ENCODE data around the gene NDUFB5. TPM values are rescaled to one million over a fixed set of nuclear protein-coding genes. Genes with fewer than 3 reads are reported as not detected.

Gene NDUFB5
- total and polyA plus RNA-seq, 2 donors from 2014 or later, result 102 to 290 TPM

GRCh38 chr3:179565496-179565895 is 39.1 kb upstream of the NDUFB5 start:
- FAIRE-seq (no peak), DNase-seq (no peak)
- H3K27me3 ChIP-seq (ENCODE audit: control insufficient read depth, insufficient read depth, low read length), result no peaks in the 10 kb centered on the region
- peaks cover 2 to 6% (median 4%) of the 10 kb centered on the region in 3 donors for H3K36me3 ChIP-seq (ENCODE audit: control insufficient read depth in 2 of 3, insufficient read depth in 3 of 3, low read length in 3 of 3)
- H3K4me3 ChIP-seq (ENCODE audit: low read length in 3 of 3), result no peak overlapping the region
- H3K27ac ChIP-seq (ENCODE audit: low read depth in 2 of 2, low read length in 2 of 2), result no peak overlapping the region
- H3K4me1 ChIP-seq (ENCODE audit: control insufficient read depth in 2 of 3, insufficient read depth in 2 of 3, low read depth in 1 of 3, low read length in 3 of 3), result peaks cover 0 to 4% (median 4%) of the 10 kb centered on the region in 3 donors
- no peak overlapping the region for H3K9ac ChIP-seq (ENCODE audit: low read length in 3 of 3)
- intact Hi-C loops (cut with DNase I), result no loop called here
- TF ChIP-seq CTCF (IDR thresholded peaks at IDR 0.05; ENCODE audit: borderline replicate concordance, extremely low read depth, insufficient read depth), result no peak
- H3K9me3 ChIP-seq (ENCODE audit: control insufficient read depth in 2 of 3, insufficient read depth in 1 of 3, low read length in 3 of 3), result no peaks in the 10 kb centered on the region

- FAIRE-seq (no peak), DNase-seq (no peak)
- H3K4me1 ChIP-seq (ENCODE audit: control insufficient read depth in 2 of 3, insufficient read depth in 2 of 3, low read depth in 1 of 3, low read length in 3 of 3), result no peaks in the 10 kb centered on the region
- H3K36me3 ChIP-seq (ENCODE audit: control insufficient read depth in 2 of 3, insufficient read depth in 3 of 3, low read length in 3 of 3), result peaks cover 7 to 14% (median 8%) of the 10 kb centered on the region in 3 donors
- H3K4me3 ChIP-seq (ENCODE audit: low read length in 3 of 3), result no peak overlapping the region
- no peak overlapping the region for H3K9ac ChIP-seq (ENCODE audit: low read length in 3 of 3)
- no peaks in the 10 kb centered on the region for H3K27me3 ChIP-seq (ENCODE audit: control insufficient read depth, insufficient read depth, low read length)
- H3K27ac ChIP-seq (ENCODE audit: low read depth in 2 of 2, low read length in 2 of 2), result no peak overlapping the region
- intact Hi-C loops (cut with DNase I), result no loop called here
- H3K9me3 ChIP-seq (ENCODE audit: control insufficient read depth in 2 of 3, insufficient read depth in 1 of 3, low read length in 3 of 3), result no peaks in the 10 kb centered on the region
- TF ChIP-seq CTCF (IDR thresholded peaks at IDR 0.05; ENCODE audit: borderline replicate concordance, extremely low read depth, insufficient read depth), result no peak
Measured at GRCh38 chr3:179580992-179581391, 23.6 kb upstream of the NDUFB5 start.

- H3K27ac ChIP-seq (ENCODE audit: low read depth in 2 of 2, low read length in 2 of 2), result no peak overlapping the region
- peaks cover 2 to 23% (median 15%) of the 10 kb centered on the region in 3 donors for H3K36me3 ChIP-seq (ENCODE audit: control insufficient read depth in 2 of 3, insufficient read depth in 3 of 3, low read length in 3 of 3)
- FAIRE-seq, result no peak
- no peaks in the 10 kb centered on the region for H3K27me3 ChIP-seq (ENCODE audit: control insufficient read depth, insufficient read depth, low read length)
- no peaks in the 10 kb centered on the region for H3K4me1 ChIP-seq (ENCODE audit: control insufficient read depth in 2 of 3, insufficient read depth in 2 of 3, low read depth in 1 of 3, low read length in 3 of 3)
- intact Hi-C loops (cut with DNase I), result no loop called here
- H3K9me3 ChIP-seq (ENCODE audit: control insufficient read depth in 2 of 3, insufficient read depth in 1 of 3, low read length in 3 of 3), result no peaks in the 10 kb centered on the region
- no peak overlapping the region for H3K9ac ChIP-seq (ENCODE audit: low read length in 3 of 3)
- no peak for TF ChIP-seq CTCF (IDR thresholded peaks at IDR 0.05; ENCODE audit: borderline replicate concordance, extremely low read depth, insufficient read depth)
- H3K4me3 ChIP-seq (ENCODE audit: low read length in 3 of 3), result no peak overlapping the region
- DNase-seq, result no peak
Measured at GRCh38 chr3:179589143-179589542, 15.5 kb upstream of the NDUFB5 start.

- intact Hi-C loops (cut with DNase I), result no loop called here
- no peaks in the 10 kb centered on the region for H3K9me3 ChIP-seq (ENCODE audit: control insufficient read depth in 2 of 3, insufficient read depth in 1 of 3, low read length in 3 of 3)
Measured at GRCh38 chr3:179590669-179591068, 13.9 kb upstream of the NDUFB5 start.

More at GRCh38 chr3:179590669-179591068, 13.9 kb upstream of the NDUFB5 start:
- Histone ChIP-seq H3K9ac (ENCODE audit: low read length in 3 of 3) (no peak overlapping the region), H3K4me3 (ENCODE audit: low read length in 3 of 3) (no peak overlapping the region), H3K4me1 (ENCODE audit: control insufficient read depth in 2 of 3, insufficient read depth in 2 of 3, low read depth in 1 of 3, low read length in 3 of 3) (no peaks in the 10 kb centered on the region), H3K27me3 (ENCODE audit: control insufficient read depth, insufficient read depth, low read length) (no peaks in the 10 kb centered on the region), H3K27ac (ENCODE audit: low read depth in 2 of 2, low read length in 2 of 2) (no peak overlapping the region), H3K36me3 (ENCODE audit: control insufficient read depth in 2 of 3, insufficient read depth in 3 of 3, low read length in 3 of 3) (peaks cover 2 to 34% (median 15%) of the 10 kb centered on the region in 3 donors)
- no peak for TF ChIP-seq CTCF (IDR thresholded peaks at IDR 0.05; ENCODE audit: borderline replicate concordance, extremely low read depth, insufficient read depth)
- DNase-seq, result no peak
- FAIRE-seq, result no peak
